ENCODE data around the gene LCLAT1. TPM values are rescaled to one million over a fixed set of nuclear protein-coding genes. Genes with fewer than 3 reads are reported as not detected.
"Not testable (repeated sequence)": the region's sequence is repeated elsewhere in the genome, so short reads cannot be mapped to it uniquely, and the experiment has no call there.

LCLAT1 gene
- total RNA-seq, 1 donor from 2014 or later, result 31.4 TPM

DNA sequence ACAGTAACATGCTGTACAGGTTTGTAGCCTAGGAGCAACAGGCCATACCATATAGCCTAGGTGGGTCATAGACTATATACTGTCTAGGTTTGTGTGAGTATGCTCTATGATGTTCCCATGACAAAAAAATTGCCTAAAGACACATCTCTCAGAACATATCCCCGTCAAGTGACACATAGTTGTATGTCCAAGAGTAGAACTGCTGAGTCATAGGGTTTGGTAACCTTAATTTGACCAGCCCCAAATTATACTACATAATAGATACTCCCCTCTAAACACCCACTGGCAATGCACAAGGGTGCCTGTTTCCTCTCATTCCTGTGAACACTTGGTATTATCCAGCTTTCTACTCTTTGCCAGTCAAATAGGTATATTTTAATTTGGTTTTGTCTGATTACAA is 161.6 kb downstream of the LCLAT1 start:
- Mint-ChIP-seq H3K27me3 (no peaks in the 10 kb centered on the region), H3K4me1 (no peaks in the 10 kb centered on the region), H3K27ac (no peak overlapping the region), H3K9me3 (no peaks in the 10 kb centered on the region), H3K4me3 (no peak overlapping the region), H3K36me3 (ENCODE audit: low read depth) (peaks cover 8% of the 10 kb centered on the region)
- intact Hi-C loops (cut with micrococcal nuclease), result no loop called here
- no peak for DNase-seq

DNA sequence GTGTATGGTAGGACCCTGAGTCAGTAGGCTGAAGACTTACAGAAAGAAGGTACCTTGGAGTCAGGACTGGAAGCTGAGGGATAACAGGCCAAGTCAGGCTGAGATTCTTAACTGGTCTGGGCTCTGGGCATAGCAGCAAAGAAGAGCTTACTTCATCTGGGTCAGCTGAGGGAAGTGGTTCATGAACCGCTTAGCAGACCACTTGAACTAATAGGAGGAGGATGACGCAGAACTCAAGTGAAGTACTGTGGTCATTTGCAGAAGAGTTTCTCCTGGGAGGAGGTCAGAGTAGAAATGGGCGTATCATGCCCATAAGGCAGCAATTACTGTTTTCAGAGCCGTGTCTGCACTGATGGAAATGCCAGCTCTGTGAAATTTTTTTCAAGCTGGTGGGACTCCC is 164.5 kb downstream of the LCLAT1 start:
- H3K4me3 Mint-ChIP-seq, result no peak overlapping the region
- intact Hi-C loops (cut with micrococcal nuclease), result no loop called here
- H3K4me1 Mint-ChIP-seq, result no peaks in the 10 kb centered on the region
- no peaks in the 10 kb centered on the region for H3K27me3 Mint-ChIP-seq
- DNase-seq, result no peak
- H3K27ac Mint-ChIP-seq, result no peak overlapping the region
- H3K9me3 Mint-ChIP-seq, result no peaks in the 10 kb centered on the region
- H3K36me3 Mint-ChIP-seq (ENCODE audit: low read depth), result peaks cover 6% of the 10 kb centered on the region

DNA sequence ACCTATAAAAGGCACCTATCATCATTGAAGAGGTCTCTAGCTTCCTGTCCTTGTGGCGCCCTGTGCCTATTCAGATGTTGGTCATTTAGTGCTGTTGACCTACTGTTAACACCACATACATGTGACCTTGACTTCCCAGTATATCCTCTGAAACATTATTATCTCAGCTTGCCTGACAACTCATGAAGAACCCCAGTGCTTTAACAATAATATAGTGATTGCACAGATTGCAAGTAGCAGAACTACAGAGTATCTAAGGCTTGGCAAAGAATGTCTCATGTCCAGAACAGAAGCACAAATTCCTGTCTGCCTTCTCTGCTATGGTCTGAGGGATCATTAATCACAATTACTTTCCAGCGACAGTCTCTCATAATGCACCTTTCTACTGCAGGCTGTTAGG is 165.3 kb downstream of the LCLAT1 start:
- Mint-ChIP-seq H3K4me1 (no peaks in the 10 kb centered on the region), H3K9me3 (no peaks in the 10 kb centered on the region), H3K27ac (no peak overlapping the region), H3K4me3 (no peak overlapping the region), H3K36me3 (ENCODE audit: low read depth) (peaks cover 6% of the 10 kb centered on the region), H3K27me3 (no peaks in the 10 kb centered on the region)
- intact Hi-C loops (cut with micrococcal nuclease), result no loop called here
- no peak for DNase-seq

DNA sequence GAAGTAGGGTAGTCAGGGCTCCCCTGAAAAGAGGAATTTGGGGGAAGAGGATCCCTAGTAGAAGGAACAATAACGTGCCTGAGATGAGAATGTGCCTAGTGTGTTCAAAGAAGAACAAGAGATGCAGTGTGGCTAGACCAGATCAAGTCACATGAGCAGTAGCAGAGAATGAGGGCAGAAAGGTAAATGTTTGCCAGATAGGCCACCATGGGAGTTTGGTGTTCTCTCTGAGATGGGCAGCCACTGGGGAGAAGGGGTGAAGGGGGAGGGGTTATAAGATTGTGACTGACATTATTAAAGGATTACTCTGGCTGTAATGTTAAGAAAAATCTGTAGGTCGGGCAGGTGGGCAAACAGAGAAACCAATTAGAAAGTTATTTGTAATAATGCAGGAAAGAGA is 166.0 kb downstream of the LCLAT1 start:
- Mint-ChIP-seq H3K36me3 (ENCODE audit: low read depth) (peaks cover 6% of the 10 kb centered on the region), H3K4me1 (no peaks in the 10 kb centered on the region), H3K27me3 (no peaks in the 10 kb centered on the region), H3K9me3 (no peaks in the 10 kb centered on the region), H3K4me3 (no peak overlapping the region), H3K27ac (no peak overlapping the region)
- intact Hi-C loops (cut with micrococcal nuclease), result no loop called here
- no peak for DNase-seq

DNA sequence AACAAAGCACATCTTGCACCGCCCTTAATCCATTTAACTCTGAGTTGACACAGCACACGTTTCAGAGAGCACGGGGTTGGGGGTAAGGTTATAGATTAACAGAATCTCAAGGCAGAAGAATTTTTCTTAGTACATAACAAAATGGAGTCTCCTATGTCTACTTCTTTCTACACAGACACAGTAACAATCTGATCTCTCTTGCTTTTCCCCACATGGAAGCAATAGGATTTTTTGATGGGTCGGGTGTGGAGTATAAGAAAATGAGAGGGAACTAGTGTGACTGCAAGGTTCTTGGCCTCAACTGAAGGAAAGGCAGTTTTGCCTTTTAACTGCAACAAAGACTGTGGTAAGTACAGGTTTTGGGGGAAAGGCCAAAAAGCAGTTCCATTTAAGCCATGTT is 167.2 kb downstream of the LCLAT1 start:
- H3K27me3 Mint-ChIP-seq; H3K9me3 Mint-ChIP-seq; H3K4me1 Mint-ChIP-seq; H3K4me3 Mint-ChIP-seq; intact Hi-C loops (cut with micrococcal nuclease); DNase-seq; H3K36me3 Mint-ChIP-seq (ENCODE audit: low read depth); H3K27ac Mint-ChIP-seq: not testable (repeated sequence)

DNA sequence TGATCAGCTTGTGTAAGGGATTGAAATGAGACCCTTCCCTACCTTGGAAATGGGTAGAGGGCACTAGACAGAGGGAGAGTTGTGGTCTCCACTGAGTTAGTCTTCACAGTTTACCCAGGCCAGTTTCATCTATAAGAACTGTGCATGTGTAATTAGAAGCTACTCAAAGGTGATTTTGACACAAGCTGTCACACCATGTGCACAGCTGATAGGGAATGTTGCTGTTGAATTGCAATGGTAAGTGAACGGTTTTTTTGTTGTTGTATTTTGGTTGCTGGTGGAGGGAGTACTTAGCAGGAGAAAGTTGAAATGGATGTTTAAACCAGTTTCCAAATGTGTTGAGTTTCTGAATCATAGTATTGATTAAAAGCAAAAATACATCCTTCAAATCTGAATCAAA is 168.9 kb downstream of the LCLAT1 start:
- peaks cover 6% of the 10 kb centered on the region for H3K36me3 Mint-ChIP-seq (ENCODE audit: low read depth)
- H3K27me3 Mint-ChIP-seq, result no peaks in the 10 kb centered on the region
- H3K27ac Mint-ChIP-seq, result no peak overlapping the region
- H3K4me1 Mint-ChIP-seq, result no peaks in the 10 kb centered on the region
- H3K4me3 Mint-ChIP-seq, result no peak overlapping the region
- DNase-seq, result no peak
- intact Hi-C loops (cut with micrococcal nuclease), result no loop called here
- H3K9me3 Mint-ChIP-seq, result no peaks in the 10 kb centered on the region

DNA sequence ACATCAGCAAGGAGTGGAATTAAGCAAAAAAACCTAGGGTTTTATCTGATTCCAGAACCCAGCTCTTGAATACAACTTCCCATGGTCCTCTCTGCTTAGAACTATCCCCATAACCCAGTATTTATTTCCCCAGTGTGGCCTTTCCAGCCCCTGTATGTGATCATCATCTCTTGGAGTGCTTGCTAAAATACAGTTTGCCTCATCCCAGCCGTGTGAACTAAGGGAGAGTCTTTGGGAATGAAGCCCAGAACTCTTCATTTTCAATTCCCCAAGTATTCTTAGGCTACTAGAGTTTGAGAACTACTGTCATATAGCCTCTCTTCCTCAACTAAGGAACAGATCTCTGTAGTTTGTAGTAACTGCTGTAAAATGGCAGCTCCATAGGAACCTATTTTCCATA is 173.1 kb downstream of the LCLAT1 start:
- intact Hi-C loops (cut with micrococcal nuclease), result no loop called here
- H3K36me3 Mint-ChIP-seq (ENCODE audit: low read depth), result peaks cover 17% of the 10 kb centered on the region
- no peaks in the 10 kb centered on the region for H3K9me3 Mint-ChIP-seq
- no peak overlapping the region for H3K27ac Mint-ChIP-seq
- H3K4me3 Mint-ChIP-seq, result no peak overlapping the region
- H3K27me3 Mint-ChIP-seq, result no peaks in the 10 kb centered on the region
- DNase-seq, result no peak
- H3K4me1 Mint-ChIP-seq, result peaks cover 6% of the 10 kb centered on the region

DNA sequence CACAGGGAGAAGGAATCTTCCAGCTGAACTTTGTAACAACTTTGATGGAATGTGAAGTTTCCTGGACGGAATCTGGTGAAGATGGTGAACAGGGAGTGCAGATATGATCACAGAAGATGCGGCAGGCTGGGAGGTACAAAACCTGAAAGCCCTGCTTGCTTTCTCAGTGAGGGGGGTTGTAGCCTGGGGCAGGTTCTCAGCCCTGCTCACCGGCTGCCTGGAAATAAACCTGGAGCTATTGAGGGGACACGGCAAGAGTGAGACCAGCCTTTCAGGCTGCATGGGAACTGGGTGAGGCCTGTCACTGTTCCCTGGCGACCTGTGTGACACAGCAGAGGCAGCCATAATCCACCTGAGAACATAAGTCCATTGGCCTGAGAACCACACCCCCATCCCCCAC is 174.8 kb downstream of the LCLAT1 start:
- Mint-ChIP-seq H3K9me3 (no peaks in the 10 kb centered on the region), H3K4me1 (peaks cover 10% of the 10 kb centered on the region), H3K27me3 (no peaks in the 10 kb centered on the region), H3K4me3 (no peak overlapping the region), H3K36me3 (ENCODE audit: low read depth) (peaks cover 17% of the 10 kb centered on the region), H3K27ac (no peak overlapping the region)
- no peak for DNase-seq
- intact Hi-C loops (cut with micrococcal nuclease), result no loop called here

DNA sequence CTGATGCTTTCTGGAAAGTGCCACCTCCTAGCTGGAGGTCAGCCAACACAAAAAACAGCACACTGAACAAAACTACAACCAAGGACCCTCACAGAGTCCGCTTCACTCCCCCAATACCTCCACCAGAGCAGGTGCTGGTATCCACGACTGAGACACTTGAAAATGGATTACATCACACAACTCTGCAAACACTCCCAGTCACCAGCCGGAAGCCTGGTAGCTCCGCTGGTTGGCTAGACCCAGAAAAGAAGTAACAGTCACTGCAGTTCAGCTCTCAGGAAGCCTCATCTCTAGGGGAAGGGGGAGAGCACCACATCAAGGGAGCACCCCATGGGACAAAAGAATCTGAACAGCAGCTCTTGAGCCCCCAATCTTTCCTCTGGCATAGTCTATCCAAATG is 175.4 kb downstream of the LCLAT1 start:
- Mint-ChIP-seq H3K27ac (peak overlapping the region; percentile 49), H3K36me3 (ENCODE audit: low read depth) (peaks cover 17% of the 10 kb centered on the region), H3K27me3 (no peaks in the 10 kb centered on the region), H3K4me3 (no peak overlapping the region), H3K4me1 (peaks cover 14% of the 10 kb centered on the region), H3K9me3 (no peaks in the 10 kb centered on the region)
- DNase-seq, result no peak
- intact Hi-C loops (cut with micrococcal nuclease), result no loop called here

DNA sequence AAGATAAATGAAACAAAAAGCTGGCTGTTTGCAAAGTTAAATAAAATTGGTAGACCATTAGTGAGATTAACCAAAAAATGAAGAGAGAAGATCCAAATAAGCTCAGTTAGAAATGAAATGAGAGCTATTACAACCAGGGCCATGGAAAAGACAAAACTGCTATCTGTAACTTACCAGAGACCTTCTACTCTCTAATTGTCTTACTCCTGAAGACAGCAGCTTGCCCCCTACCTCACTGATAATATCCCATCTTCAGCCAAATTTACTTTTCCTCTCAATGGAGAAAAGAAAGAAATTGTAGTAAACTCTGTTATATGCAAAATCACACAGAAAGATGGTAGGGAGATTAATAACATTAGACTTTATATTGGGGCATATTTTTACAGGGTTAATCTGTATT is 178.2 kb downstream of the LCLAT1 start:
- DNase-seq, result no peak
- peaks cover 14% of the 10 kb centered on the region for H3K4me1 Mint-ChIP-seq
- H3K4me3 Mint-ChIP-seq, result no peak overlapping the region
- H3K36me3 Mint-ChIP-seq (ENCODE audit: low read depth), result peaks cover 14% of the 10 kb centered on the region
- no peaks in the 10 kb centered on the region for H3K9me3 Mint-ChIP-seq
- H3K27me3 Mint-ChIP-seq, result no peaks in the 10 kb centered on the region
- intact Hi-C loops (cut with micrococcal nuclease), result no loop called here
- H3K27ac Mint-ChIP-seq, result peak overlapping the region; percentile 4

DNA sequence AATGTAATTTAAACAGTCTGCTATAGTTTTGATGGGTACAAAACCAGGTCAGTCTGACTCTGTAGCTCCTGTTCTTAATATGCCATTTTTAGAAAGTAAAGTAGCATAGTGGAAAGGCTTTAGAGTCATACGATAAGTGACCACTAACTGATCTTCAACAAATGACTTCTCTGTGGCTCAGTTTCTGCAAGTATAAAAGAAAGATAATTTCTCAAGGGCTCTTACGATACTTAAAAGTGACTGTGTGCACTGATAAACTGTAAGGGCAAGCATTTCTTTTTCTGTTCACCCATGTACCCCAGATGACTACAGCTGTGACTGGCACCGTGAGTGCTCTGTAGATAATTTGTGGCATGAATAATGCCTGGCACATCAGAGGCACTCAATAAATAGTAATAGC is 178.7 kb downstream of the LCLAT1 start:
- Mint-ChIP-seq H3K4me3 (no peak overlapping the region), H3K27ac (no peak overlapping the region), H3K9me3 (no peaks in the 10 kb centered on the region), H3K4me1 (peaks cover 16% of the 10 kb centered on the region), H3K27me3 (no peaks in the 10 kb centered on the region), H3K36me3 (ENCODE audit: low read depth) (peaks cover 14% of the 10 kb centered on the region)
- intact Hi-C loops (cut with micrococcal nuclease), result no loop called here
- no peak for DNase-seq

DNA sequence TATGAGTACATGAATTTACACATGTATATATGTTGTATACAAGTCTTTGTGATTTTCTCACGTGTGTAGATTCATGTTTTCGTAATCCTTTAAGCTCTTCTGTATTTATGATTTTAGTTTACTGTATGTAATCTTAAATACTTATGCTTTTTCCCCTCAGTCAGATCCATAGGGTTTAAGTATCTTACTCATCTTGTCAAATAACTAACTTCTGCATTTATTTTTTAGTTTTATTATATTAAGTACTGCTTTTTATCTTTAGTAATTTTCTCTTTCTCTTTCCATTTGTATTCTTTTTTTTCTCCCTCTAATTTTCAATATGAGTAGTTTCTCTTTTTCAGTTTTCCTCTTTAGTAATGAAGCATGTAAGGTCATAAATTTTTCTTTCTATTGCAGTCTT is 179.4 kb downstream of the LCLAT1 start:
- intact Hi-C loops (cut with micrococcal nuclease), result no loop called here
- no peak for DNase-seq
- Mint-ChIP-seq H3K27ac (no peak overlapping the region), H3K27me3 (no peaks in the 10 kb centered on the region), H3K4me1 (peaks cover 22% of the 10 kb centered on the region), H3K9me3 (no peaks in the 10 kb centered on the region), H3K4me3 (no peak overlapping the region), H3K36me3 (ENCODE audit: low read depth) (peaks cover 14% of the 10 kb centered on the region)

DNA sequence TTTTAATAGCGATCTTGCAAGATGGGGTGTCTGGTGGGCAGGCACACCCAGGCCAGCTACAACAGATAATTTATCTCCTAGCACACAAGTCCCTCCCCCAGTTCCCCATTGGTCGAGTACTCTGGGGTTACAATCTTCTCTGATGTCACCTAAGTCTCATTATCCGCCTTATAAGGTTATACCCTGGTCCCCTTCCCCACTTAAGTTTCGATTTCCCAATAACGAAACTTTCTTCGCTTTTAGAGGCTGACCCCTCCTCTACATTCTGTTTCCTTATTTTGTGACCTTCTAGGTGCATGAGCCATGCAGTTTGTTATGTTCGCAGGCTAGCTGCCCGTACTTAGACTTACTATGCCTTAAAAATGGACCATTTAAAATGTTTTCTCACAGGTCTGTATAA is 180.1 kb downstream of the LCLAT1 start:
- no peak overlapping the region for H3K27ac Mint-ChIP-seq
- peaks cover 7% of the 10 kb centered on the region for H3K36me3 Mint-ChIP-seq (ENCODE audit: low read depth)
- peaks cover 22% of the 10 kb centered on the region for H3K4me1 Mint-ChIP-seq
- intact Hi-C loops (cut with micrococcal nuclease), result no loop called here
- H3K4me3 Mint-ChIP-seq, result no peak overlapping the region
- no peaks in the 10 kb centered on the region for H3K27me3 Mint-ChIP-seq
- no peaks in the 10 kb centered on the region for H3K9me3 Mint-ChIP-seq
- no peak for DNase-seq

DNA sequence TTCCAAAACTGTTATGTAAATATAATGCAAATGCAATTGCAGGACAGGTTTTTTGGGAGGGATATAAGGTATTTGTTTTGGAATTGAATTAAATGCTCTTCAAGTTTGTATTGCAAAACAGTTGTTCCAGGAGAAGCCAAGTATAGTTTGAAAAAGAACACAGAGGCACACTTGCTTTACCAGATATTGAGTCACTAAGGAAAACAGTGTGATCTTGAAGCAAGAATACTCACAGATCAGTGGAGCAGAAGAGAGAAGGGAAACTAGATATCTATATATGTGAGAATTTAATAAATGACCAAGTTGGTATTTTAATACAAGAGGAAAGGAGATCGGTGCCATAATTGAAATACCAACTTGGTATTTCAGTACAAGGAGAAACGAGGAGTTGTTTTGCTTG is 181.3 kb downstream of the LCLAT1 start:
- intact Hi-C loops (cut with micrococcal nuclease), result no loop called here

DNA sequence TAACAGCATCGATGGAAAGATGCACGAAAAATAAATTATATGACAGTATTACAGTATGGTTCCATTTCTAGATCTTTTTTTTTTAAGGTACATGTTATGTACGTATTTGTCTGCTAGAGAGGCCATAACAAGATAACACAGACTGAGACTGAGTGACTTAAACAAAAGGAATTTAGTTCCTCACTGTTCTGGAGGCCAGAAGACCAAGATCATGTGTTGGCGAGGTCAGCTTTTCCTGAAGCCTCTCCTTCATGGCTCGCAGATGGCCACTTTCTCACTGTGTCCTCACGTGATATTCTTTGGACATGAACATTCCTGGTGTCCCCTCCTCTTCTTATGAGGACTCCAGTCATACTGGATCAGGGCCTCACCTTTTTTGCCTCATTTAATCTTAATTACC is 182.8 kb downstream of the LCLAT1 start:
- DNase-seq, result no peak
- Mint-ChIP-seq H3K4me3 (no peak overlapping the region), H3K27ac (no peak overlapping the region), H3K4me1 (peaks cover 19% of the 10 kb centered on the region), H3K9me3 (no peaks in the 10 kb centered on the region), H3K27me3 (no peaks in the 10 kb centered on the region), H3K36me3 (ENCODE audit: low read depth) (no peaks in the 10 kb centered on the region)
- intact Hi-C loops (cut with micrococcal nuclease), result no loop called here

More for the DNA sequence above, 181.3 kb downstream of the LCLAT1 start:
- no peaks in the 10 kb centered on the region for H3K9me3 Mint-ChIP-seq
- no peak overlapping the region for H3K4me3 Mint-ChIP-seq
- DNase-seq, result no peak
- no peak overlapping the region for H3K27ac Mint-ChIP-seq
- H3K4me1 Mint-ChIP-seq, result peaks cover 19% of the 10 kb centered on the region
- no peaks in the 10 kb centered on the region for H3K27me3 Mint-ChIP-seq
- H3K36me3 Mint-ChIP-seq (ENCODE audit: low read depth), result peaks cover under 1% of the 10 kb centered on the region
